GM20431 (cell line): ENCODE results near the gene PAPOLG.
"Not testable (repeated sequence)": the region's sequence is repeated elsewhere in the genome, so short reads cannot be mapped to it uniquely, and the experiment has no call there.

ENCODE experiments used
- in situ Hi-C: fragments of 300-500 bp; cut with MseI, MboI; formaldehyde crosslinking; loops from one replicate; pipeline ENCODE4 v1.15.0; 2020; ENCODE audit warnings: low sequenced_read_pairs; ENCODE audit not compliant: unreplicated experiment

The PAPOLG gene

GRCh38 chr2:60820416-60821132 lies 64.5 kb downstream of the PAPOLG start:
- in situ Hi-C loops = no loop called here

GRCh38 chr2:60821133-60821469 lies 65.0 kb downstream of the PAPOLG start:
- in situ Hi-C loops = no loop called here

- in situ Hi-C loops = no loop called here
Observed at GRCh38 chr2:60821587-60822302, 65.7 kb downstream of the PAPOLG start.

DNA sequence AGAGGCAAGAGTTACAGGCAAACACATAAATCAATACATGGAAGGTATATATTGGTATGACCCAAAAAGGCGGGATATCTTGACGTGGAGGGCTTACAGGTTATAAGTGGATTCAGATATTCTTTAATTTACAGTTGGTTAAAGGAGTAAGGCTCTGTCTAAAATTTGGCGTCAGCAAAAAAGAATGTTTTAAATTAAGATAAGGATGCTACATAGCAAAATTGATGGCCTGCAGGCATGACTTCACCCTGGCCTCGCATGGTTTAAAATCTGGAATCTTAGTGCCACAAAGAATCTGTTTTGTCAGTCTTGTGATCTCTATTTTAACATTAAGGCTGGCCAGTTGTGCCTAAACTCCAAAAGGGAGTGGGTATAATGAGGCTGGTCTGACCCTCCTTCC lies 66.9 kb downstream of the PAPOLG start:
- in situ Hi-C loops = no loop called here

DNA sequence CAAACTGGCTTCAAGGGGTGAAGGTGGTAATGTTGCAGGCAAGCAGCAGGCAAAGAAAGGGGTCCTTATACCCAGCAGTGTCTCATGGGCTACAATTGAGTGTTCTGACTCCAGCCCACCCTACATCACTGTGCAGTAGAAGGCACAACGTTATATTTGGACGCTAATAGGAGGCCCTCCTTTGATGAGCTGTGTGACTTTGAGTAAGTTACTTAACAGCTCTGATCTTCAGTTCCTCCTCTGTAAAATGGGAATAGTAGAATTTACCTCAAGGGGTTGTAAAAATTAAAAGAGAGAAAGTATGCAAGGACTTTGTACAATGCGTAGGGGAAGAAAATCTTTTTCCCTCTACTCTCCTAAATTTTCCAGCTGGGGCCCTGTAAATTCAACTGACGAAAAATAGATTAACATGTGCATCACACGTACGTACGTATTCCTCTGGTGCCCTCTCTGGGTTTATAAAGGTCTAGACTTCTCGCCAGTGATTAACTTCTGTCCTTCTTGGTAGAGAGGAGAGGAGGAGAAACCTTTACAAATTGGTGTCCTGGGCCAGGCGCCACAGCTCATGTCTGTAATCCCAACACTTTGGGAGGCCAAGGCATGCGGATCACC lies 67.7 kb downstream of the PAPOLG start:
- in situ Hi-C loops = no loop called here

GRCh38 chr2:60825666-60826065 lies 69.6 kb downstream of the PAPOLG start:
- in situ Hi-C loops = no loop called here

DNA sequence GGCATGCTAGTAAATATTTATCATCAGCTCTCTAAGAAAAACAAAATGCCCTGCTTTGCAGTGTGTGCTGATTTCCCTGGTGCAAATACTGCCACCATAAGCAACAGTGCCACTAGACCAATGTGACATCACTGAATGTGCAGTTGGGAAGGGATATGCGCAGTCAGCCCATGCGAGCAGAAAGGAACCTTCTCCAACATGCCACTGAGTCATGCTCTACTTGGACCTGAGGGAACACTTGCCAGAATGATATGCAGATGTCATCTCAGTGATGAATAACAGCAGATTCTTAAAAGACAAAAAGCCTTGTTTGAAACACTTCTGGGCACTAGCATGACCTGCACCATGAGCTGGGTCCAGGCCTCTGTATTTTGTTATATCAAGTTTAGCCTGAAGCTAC lies 70.0 kb downstream of the PAPOLG start:
- in situ Hi-C loops = no loop called here

- in situ Hi-C loops = not testable (repeated sequence)
Observed at GRCh38 chr2:60826860-60827259, 70.8 kb downstream of the PAPOLG start.

DNA sequence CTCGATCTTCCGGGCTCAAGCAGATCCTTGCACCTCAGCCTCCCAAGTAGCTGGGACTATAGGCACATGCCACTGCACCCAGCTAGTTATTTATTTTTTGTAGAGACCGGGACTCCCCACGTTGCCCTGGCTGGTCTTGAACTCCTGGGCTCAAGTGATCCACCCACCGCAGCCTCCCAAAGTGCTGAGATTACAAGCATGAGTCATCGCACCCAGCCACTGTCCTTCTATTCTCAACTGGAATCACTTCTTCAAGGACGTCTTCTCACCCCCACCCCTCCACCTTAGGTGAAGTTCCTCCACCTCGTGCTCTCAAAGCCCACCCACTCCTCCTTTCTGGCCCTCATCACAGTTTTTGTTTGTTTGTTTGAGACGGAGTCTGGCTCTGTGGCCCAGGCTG lies 71.3 kb downstream of the PAPOLG start:
- in situ Hi-C loops = no loop called here

DNA sequence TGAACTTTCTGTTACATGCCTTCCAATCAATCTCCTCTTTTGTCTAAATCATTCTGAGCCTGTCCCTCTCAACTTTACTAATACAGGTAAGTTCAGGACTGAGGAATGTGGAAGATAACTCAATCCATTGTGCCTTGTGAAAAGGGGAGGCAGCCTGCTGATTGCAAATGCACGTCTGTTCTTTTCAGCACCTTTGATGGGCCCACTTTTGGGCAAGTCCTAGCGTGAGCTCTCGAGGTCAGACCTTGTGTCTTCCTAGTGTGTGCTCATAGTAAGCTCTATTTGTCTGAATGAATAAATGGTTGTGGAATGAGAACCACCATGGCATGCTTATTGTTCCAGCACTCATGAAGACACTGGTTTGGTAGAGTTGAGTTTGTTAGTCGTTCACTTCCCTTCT lies 74.9 kb downstream of the PAPOLG start:
- in situ Hi-C loops = no loop called here

DNA sequence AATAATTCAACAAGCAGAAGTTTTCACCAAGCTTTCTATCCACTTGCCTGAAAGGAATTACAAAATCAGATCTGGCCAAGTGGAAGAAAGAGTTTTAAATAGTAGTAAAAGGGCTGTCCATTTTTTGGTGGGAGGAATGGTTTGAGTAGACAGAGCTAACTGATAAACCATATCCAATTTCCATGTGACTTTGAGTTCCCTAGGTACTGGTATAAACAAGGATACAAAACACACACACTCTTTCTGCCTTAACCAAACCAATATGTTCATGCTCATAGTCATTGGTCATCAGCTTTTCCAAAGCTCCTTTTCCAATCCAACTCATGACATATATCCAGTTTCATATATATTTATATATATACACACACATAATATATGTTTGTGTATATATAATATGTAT lies 75.9 kb downstream of the PAPOLG start:
- in situ Hi-C loops = no loop called here

DNA sequence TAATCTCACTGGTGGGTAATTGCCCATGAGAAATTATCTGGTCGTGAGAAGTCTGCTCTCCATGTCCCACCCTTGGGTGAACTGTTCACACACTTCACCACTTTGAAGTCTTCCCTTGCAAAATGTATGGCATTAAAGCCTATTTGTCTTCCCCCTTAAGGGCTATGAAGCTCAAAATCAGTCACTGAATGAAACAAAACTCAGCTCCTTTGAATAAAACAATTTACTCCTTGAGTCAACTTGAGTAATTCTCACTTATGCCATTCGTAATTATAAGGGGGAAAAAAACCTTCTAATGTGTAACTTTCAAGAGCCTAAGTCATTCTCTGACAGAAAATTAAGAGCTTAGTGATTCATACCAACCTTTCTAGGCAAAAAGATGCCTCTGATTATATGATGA lies 76.6 kb downstream of the PAPOLG start:
- in situ Hi-C loops = no loop called here

GRCh38 chr2:60834270-60834717 lies 78.2 kb downstream of the PAPOLG start:
- in situ Hi-C loops = no loop called here

DNA sequence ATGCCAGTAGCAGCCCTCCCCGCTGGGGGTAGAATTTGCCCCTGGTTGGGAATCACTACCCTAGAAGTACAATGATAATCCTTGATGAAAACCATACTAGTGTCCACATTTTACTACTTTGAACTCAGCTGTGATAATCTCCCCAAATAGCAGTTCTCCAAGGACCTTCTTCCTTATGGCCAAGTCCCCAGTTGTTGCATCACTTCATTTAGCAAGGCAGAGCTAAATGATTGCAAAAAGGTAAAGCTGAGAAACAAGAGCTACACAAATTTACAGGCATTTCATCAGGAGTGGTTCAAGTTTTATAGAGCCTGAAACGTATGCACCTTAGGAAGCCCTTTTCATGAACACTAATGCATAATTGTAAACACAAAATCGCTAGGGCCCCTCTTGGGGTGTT lies 80.4 kb downstream of the PAPOLG start:
- in situ Hi-C loops = no loop called here

GRCh38 chr2:60837123-60837522 lies 81.1 kb downstream of the PAPOLG start:
- in situ Hi-C loops = no loop called here

- in situ Hi-C loops = no loop called here
Observed at GRCh38 chr2:60838481-60838880, 82.4 kb downstream of the PAPOLG start.

- in situ Hi-C loops = no loop called here
Observed at GRCh38 chr2:60839126-60839813, 83.2 kb downstream of the PAPOLG start.

GRCh38 chr2:60840880-60841279 lies 84.8 kb downstream of the PAPOLG start:
- in situ Hi-C loops = no loop called here

DNA sequence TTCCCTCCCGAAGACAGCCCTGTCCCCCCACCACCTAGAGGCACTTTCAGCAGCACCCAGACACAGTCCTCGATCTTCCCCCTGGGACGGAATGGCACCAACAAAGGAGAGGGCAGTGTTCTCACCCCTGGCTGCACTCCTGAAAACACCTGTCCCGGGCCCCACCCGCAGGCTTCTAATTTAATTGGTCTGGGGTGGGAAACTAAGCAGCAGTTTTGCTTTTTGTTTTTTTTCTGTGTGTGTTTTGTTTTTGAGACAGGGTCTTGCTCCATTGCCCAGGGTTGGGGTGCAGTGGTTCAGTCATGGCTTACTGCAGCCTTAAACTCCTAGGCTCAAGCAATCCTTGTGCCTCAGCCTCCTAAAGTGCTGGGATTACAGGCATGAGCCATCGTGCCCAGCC lies 86.9 kb downstream of the PAPOLG start:
- in situ Hi-C loops = no loop called here

DNA sequence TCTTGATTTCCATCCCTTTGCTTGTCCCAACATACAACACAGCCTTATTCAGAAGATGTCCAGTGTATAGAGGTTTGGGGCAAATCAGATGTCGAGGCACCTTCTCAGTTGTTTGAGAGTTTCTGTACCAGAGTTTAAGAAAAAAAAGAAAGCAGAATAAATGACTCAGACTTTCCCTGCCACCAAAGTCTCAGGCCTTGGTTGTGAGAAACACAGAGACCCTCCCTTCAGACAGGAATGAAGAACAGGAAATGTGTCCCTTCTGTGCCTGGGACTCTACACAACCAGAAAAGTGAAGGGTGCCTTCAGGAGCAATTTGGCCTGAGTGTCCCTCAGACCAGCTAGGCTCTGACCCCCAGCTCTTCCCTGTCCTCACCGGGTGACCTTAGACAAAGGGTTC lies 88.0 kb downstream of the PAPOLG start:
- in situ Hi-C loops = no loop called here

DNA sequence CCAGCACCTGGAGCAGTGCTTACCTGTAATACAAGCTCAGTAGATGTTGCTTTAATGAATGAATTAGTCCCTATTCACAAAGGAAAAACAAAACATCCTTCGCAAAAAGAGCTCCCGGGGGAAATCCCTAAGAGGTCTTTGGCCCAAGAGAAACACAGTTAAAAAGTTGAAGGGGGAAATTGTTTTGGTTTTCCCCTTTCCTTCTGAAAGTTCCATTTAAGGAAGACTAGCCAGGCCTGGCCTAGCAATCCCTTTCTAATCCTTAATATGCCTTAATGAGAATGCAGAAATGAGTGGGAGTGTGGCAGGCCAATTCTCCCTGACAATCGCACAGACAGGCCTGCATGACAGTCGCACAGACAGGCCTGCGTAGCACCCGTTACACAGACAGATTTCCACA lies 91.8 kb downstream of the PAPOLG start:
- in situ Hi-C loops = no loop called here
